ENCODE results near the gene TPRN. TPM values are rescaled to one million over a fixed set of nuclear protein-coding genes. Genes with fewer than 3 reads are reported as not detected.

TPRN gene
- total and polyA plus RNA-seq, 2 of the 4 experiments (the other 2 are of a cell fraction): 1.8 to 5.3 TPM

- H3K79me1 ChIP-seq (ENCODE audit: low read depth in 1 of 2, low read length in 2 of 2): peaks cover 9 to 77% of the 10 kb centered on the region in 2 experiments
- intact Hi-C loops (cut with micrococcal nuclease) (no loop called here), dilution Hi-C loops (cut with HindIII; ENCODE audit: low sequenced_read_pairs, unreplicated experiment) (no loop called here), in situ Hi-C loops (cut with MboI; ENCODE audit: low sequenced_read_pairs) (no loop called here)
- no peak overlapping the region for H3K56ac ChIP-seq (ENCODE audit: extremely low read depth, insufficient read depth, low read length)
- no peak overlapping the region for H4K5ac ChIP-seq (ENCODE audit: low read depth, low read length)
- peaks cover 34% of the 10 kb centered on the region for H4K20me1 ChIP-seq (ENCODE audit: insufficient read depth, low read length)
- no peak overlapping the region for H2BK20ac ChIP-seq (ENCODE audit: low read depth, low read length)
- no peaks in the 10 kb centered on the region for H3K36me3 ChIP-seq (ENCODE audit: control insufficient read depth, insufficient read depth, low read length)
- no peak overlapping the region for H4K8ac ChIP-seq (ENCODE audit: low read depth in 2 of 2, low read length in 2 of 2)
- BruUV-seq (replicated peaks): no TSS peak
- 0 out of 2 replicates have a peak, but pooled peaks cover 2% of the 10 kb centered on the region for H3K9me1 ChIP-seq (ENCODE audit: insufficient read depth, low read length)
- H3K18ac ChIP-seq (ENCODE audit: low read depth, low read length): no peak overlapping the region
- H3K4me1 ChIP-seq (ENCODE audit: control insufficient read depth, insufficient read depth, low read length): peaks cover 17% of the 10 kb centered on the region
- no peak overlapping the region for H3K14ac ChIP-seq (replicated peaks; ENCODE audit: low read depth, low read length)
- no peak overlapping the region for H2BK5ac ChIP-seq (ENCODE audit: low read depth, low read length, poor library complexity, severe bottlenecking)
- no peak overlapping the region for H3K4ac ChIP-seq (ENCODE audit: low read depth, low read length)
- DNase-seq (no peak), ATAC-seq (ENCODE audit: low read depth) (no peak)
- no peak overlapping the region for H2BK120ac ChIP-seq (ENCODE audit: low read depth, low read length)
- H3K9me3 ChIP-seq (ENCODE audit: control insufficient read depth, insufficient read depth, low read length): no peaks in the 10 kb centered on the region
- no peak overlapping the region for H3K27ac ChIP-seq (ENCODE audit: insufficient read depth, low read length)
- no peak overlapping the region for H2AK5ac ChIP-seq (ENCODE audit: low read depth, low read length)
- no peak overlapping the region for H4K91ac ChIP-seq (ENCODE audit: insufficient read depth, low read depth, low read length)
- CTCF ChIA-PET: no interaction called here
- WGBS, 2 experiments (ENCODE audit: extremely low coverage in 2 of 2, insufficient read length in 1 of 2): 89% methylated on average over 12 of the region's 19 CpGs; no CpG with 5 or more reads in 1 of the 2 experiments
- peak overlapping the region; percentile 51; the same call in 1 of the 2 replicates for H3K23ac ChIP-seq (ENCODE audit: low read depth, low read length)
- no peak overlapping the region for H3K9ac ChIP-seq (ENCODE audit: low read depth, low read length)
- H3K27me3 ChIP-seq (ENCODE audit: control insufficient read depth, insufficient read depth, low read length): no peaks in the 10 kb centered on the region
- no peak overlapping the region for H2BK15ac ChIP-seq (ENCODE audit: low read depth, low read length)
- peak overlapping the region; percentile 89 for H2AK9ac ChIP-seq (replicated peaks; ENCODE audit: low read depth, low read length, poor library complexity)
- POLR2A ChIA-PET (ENCODE audit: unreplicated experiment): interaction anchor here (1.3 kb wide), 2 partner anchors 9 to 43 kb away, joined by 3 to 4 read pairs; partner anchors contain the start of genes SSNA1 and TUBB4B
- no peak overlapping the region for H2AFZ ChIP-seq (replicated peaks; ENCODE audit: low read length, poor library complexity)
- no peak overlapping the region for H3K4me3 ChIP-seq (ENCODE audit: insufficient read depth, low read depth, low read length)
- peak overlapping the region; percentile 69; the same call in 1 of the 2 replicates for H3K4me2 ChIP-seq (ENCODE audit: low read depth, low read length)
- TF ChIP-seq RFX5 (IDR thresholded peaks at IDR 0.05; ENCODE audit: low read depth, low read length) (no peak), RCOR1 (IDR thresholded peaks at IDR 0.05; ENCODE audit: insufficient replicate concordance, low read length) (no peak), USF2 (IDR thresholded peaks at IDR 0.05; ENCODE audit: low read depth, low read length) (no peak), CEBPB (IDR thresholded peaks at IDR 0.05; ENCODE audit: low read depth, low read length) (no peak), SMC3 (IDR thresholded peaks at IDR 0.05; ENCODE audit: low read depth, low read length) (no peak), FOS (IDR thresholded peaks at IDR 0.05; ENCODE audit: low read depth, low read length) (no peak), MAZ (IDR thresholded peaks at IDR 0.05; ENCODE audit: borderline replicate concordance, low read depth, low read length) (no peak), CTCF (conservative IDR thresholded peaks at IDR 0.05; ENCODE audit: low read depth, low read length) (no peak), RAD21 (IDR thresholded peaks at IDR 0.05; ENCODE audit: low read length) (no peak), ELK1 (IDR thresholded peaks at IDR 0.05; ENCODE audit: borderline replicate concordance, low read depth, low read length) (no peak), POLR2A (IDR thresholded peaks at IDR 0.05; ENCODE audit: low read depth, low read length) (no peak), BHLHE40 (IDR thresholded peaks at IDR 0.05; ENCODE audit: low read depth, low read length) (no peak), NFE2L2 (IDR thresholded peaks at IDR 0.05; ENCODE audit: low read depth, low read length) (no peak), CHD1 (IDR thresholded peaks at IDR 0.05; ENCODE audit: low read depth, low read length) (no peak)
Measured at GRCh38 chr9:137198051-137198901, 2.3 kb downstream of the TPRN start.
